ENCODE results near the gene TF.

TF gene

GRCh38 chr3:133783762-133784161, 37.6 kb downstream of the TF start:
- Histone ChIP-seq H3K4me3 (no peak overlapping the region), H3K36me3 (replicated peaks) (no peaks in the 10 kb centered on the region), H3K27me3 (ENCODE audit: low read depth) (no peaks in the 10 kb centered on the region; the same call in 1 of the 2 replicates), H3K4me1 (no peaks in the 10 kb centered on the region), H3K9me3 (no peaks in the 10 kb centered on the region)
- in situ Hi-C loops (cut with MboI; ENCODE audit: low sequenced_read_pairs), result no loop called here
- no peak for DNase-seq (ENCODE audit: low spot score in 2 of 2)

- peaks cover 15% of the 10 kb centered on the region for H3K9me3 ChIP-seq
- peaks cover 2% of the 10 kb centered on the region; the same call in 1 of the 2 replicates for H3K27me3 ChIP-seq (ENCODE audit: low read depth)
- in situ Hi-C loops (cut with MboI; ENCODE audit: low sequenced_read_pairs), result no loop called here
- no peaks in the 10 kb centered on the region for H3K36me3 ChIP-seq (replicated peaks)
- H3K4me3 ChIP-seq, result no peak overlapping the region
- H3K4me1 ChIP-seq, result no peaks in the 10 kb centered on the region
- DNase-seq (ENCODE audit: low spot score in 2 of 2), result no peak
These were observed 41.8 kb downstream of the TF start for GRCh38 chr3:133788024-133788423.

- DNase-seq (ENCODE audit: low spot score in 2 of 2), result no peak
- H3K9me3 ChIP-seq, result peaks cover 15% of the 10 kb centered on the region
- no peak overlapping the region for H3K4me3 ChIP-seq
- no peaks in the 10 kb centered on the region for H3K36me3 ChIP-seq (replicated peaks)
- in situ Hi-C loops (cut with MboI; ENCODE audit: low sequenced_read_pairs), result no loop called here
- H3K4me1 ChIP-seq, result no peaks in the 10 kb centered on the region
- peaks cover 2% of the 10 kb centered on the region; the same call in 1 of the 2 replicates for H3K27me3 ChIP-seq (ENCODE audit: low read depth)
These were observed 46.1 kb downstream of the TF start for GRCh38 chr3:133792171-133792763.

GRCh38 chr3:133797396-133798105, 51.4 kb downstream of the TF start:
- in situ Hi-C loops (cut with MboI; ENCODE audit: low sequenced_read_pairs), result no loop called here
- Histone ChIP-seq H3K36me3 (replicated peaks) (no peaks in the 10 kb centered on the region), H3K4me1 (no peaks in the 10 kb centered on the region), H3K27me3 (ENCODE audit: low read depth) (peaks cover 5% of the 10 kb centered on the region; the same call in 1 of the 2 replicates), H3K4me3 (no peak overlapping the region), H3K9me3 (peaks cover 1% of the 10 kb centered on the region; the same call in 1 of the 2 replicates)
- DNase-seq (ENCODE audit: low spot score in 2 of 2), result no peak

- Histone ChIP-seq H3K36me3 (replicated peaks) (no peaks in the 10 kb centered on the region), H3K4me1 (no peaks in the 10 kb centered on the region), H3K4me3 (no peak overlapping the region), H3K27me3 (ENCODE audit: low read depth) (peaks cover 5% of the 10 kb centered on the region; the same call in 1 of the 2 replicates), H3K9me3 (no peaks in the 10 kb centered on the region)
- no peak for DNase-seq (ENCODE audit: low spot score in 2 of 2)
- in situ Hi-C loops (cut with MboI; ENCODE audit: low sequenced_read_pairs), result loop anchor here (10.0 kb wide), 1 partner anchor 135 kb away; the partner anchor contains the start of gene TOPBP1
These were observed 53.8 kb downstream of the TF start for GRCh38 chr3:133799794-133800585.

- Histone ChIP-seq H3K27me3 (ENCODE audit: low read depth) (no peaks in the 10 kb centered on the region; the same call in 1 of the 2 replicates), H3K9me3 (no peaks in the 10 kb centered on the region), H3K36me3 (replicated peaks) (peaks cover 11% of the 10 kb centered on the region), H3K4me3 (no peak overlapping the region), H3K4me1 (peaks cover 5% of the 10 kb centered on the region)
- DNase-seq (ENCODE audit: low spot score in 2 of 2), result no peak
- in situ Hi-C loops (cut with MboI; ENCODE audit: low sequenced_read_pairs), result loop anchor here (10.0 kb wide), 1 partner anchor 139 kb away; the partner anchor contains the start of gene TOPBP1
These were observed 57.3 kb downstream of the TF start for GRCh38 chr3:133803469-133803868.

GRCh38 chr3:133804896-133805295, 58.7 kb downstream of the TF start:
- in situ Hi-C loops (cut with MboI; ENCODE audit: low sequenced_read_pairs), result loop anchor here (10.0 kb wide), 1 partner anchor 140 kb away; the partner anchor contains the start of gene TOPBP1
- H3K36me3 ChIP-seq (replicated peaks), result peaks cover 24% of the 10 kb centered on the region
- no peak for DNase-seq (ENCODE audit: low spot score in 2 of 2)
- no peaks in the 10 kb centered on the region for H3K9me3 ChIP-seq
- no peaks in the 10 kb centered on the region for H3K27me3 ChIP-seq (ENCODE audit: low read depth)
- peaks cover 5% of the 10 kb centered on the region for H3K4me1 ChIP-seq
- H3K4me3 ChIP-seq, result no peak overlapping the region

- Histone ChIP-seq H3K36me3 (replicated peaks) (peaks cover 28% of the 10 kb centered on the region), H3K27me3 (ENCODE audit: low read depth) (no peaks in the 10 kb centered on the region), H3K4me1 (peaks cover 5% of the 10 kb centered on the region), H3K4me3 (peak overlapping the region; percentile 88), H3K9me3 (no peaks in the 10 kb centered on the region)
- in situ Hi-C loops (cut with MboI; ENCODE audit: low sequenced_read_pairs), result loop anchor here (10.0 kb wide), 1 partner anchor 141 kb away; the partner anchor contains the start of gene TOPBP1
- no peak for DNase-seq (ENCODE audit: low spot score in 2 of 2)
These were observed 59.1 kb downstream of the TF start for GRCh38 chr3:133805384-133805701.

GRCh38 chr3:133805702-133806475, 59.7 kb downstream of the TF start, which contains the start of gene SRPRB:
SRPRB (plus strand) TSS chr3:133805815; CDS start chr3:133805849, 34 bp downstream.
- Histone ChIP-seq H3K4me3 (peak within 1 kb of the TSS; percentile 88), H3K36me3 (replicated peaks) (peaks cover 34% of the 10 kb centered on the region), H3K4me1 (peaks cover 5% of the 10 kb centered on the region), H3K9me3 (no peaks in the 10 kb centered on the region), H3K27me3 (ENCODE audit: low read depth) (no peaks in the 10 kb centered on the region)
- peak; percentile 93 to 94 for DNase-seq (ENCODE audit: low spot score in 2 of 2)
- in situ Hi-C loops (cut with MboI; ENCODE audit: low sequenced_read_pairs), result loop anchor here (10.0 kb wide), 1 partner anchor 141 kb away; the partner anchor contains the start of gene TOPBP1

- Histone ChIP-seq H3K4me1 (no peaks in the 10 kb centered on the region; the same call in 1 of the 2 replicates), H3K36me3 (replicated peaks) (peaks cover 67% of the 10 kb centered on the region), H3K4me3 (no peak overlapping the region), H3K9me3 (no peaks in the 10 kb centered on the region), H3K27me3 (ENCODE audit: low read depth) (no peaks in the 10 kb centered on the region)
- DNase-seq (ENCODE audit: low spot score in 2 of 2), result no peak
- in situ Hi-C loops (cut with MboI; ENCODE audit: low sequenced_read_pairs), result no loop called here
These were observed 66.7 kb downstream of the TF start for GRCh38 chr3:133812872-133813271.

- H3K36me3 ChIP-seq (replicated peaks), result peaks cover 63% of the 10 kb centered on the region
- in situ Hi-C loops (cut with MboI; ENCODE audit: low sequenced_read_pairs), result no loop called here
These were observed 69.2 kb downstream of the TF start for GRCh38 chr3:133815386-133815785.

GRCh38 chr3:133820129-133820528, 73.9 kb downstream of the TF start:
- DNase-seq (ENCODE audit: low spot score in 2 of 2), result no peak
- no peaks in the 10 kb centered on the region for H3K9me3 ChIP-seq
- no peak overlapping the region for H3K4me3 ChIP-seq
- H3K36me3 ChIP-seq (replicated peaks), result peaks cover 70% of the 10 kb centered on the region
- in situ Hi-C loops (cut with MboI; ENCODE audit: low sequenced_read_pairs), result no loop called here
- no peaks in the 10 kb centered on the region for H3K27me3 ChIP-seq (ENCODE audit: low read depth)
- H3K4me1 ChIP-seq, result no peaks in the 10 kb centered on the region

More at GRCh38 chr3:133815386-133815785, 69.2 kb downstream of the TF start:
- Histone ChIP-seq H3K4me3 (no peak overlapping the region), H3K4me1 (no peaks in the 10 kb centered on the region; the same call in 1 of the 2 replicates), H3K27me3 (ENCODE audit: low read depth) (no peaks in the 10 kb centered on the region), H3K9me3 (no peaks in the 10 kb centered on the region)
- DNase-seq (ENCODE audit: low spot score in 2 of 2), result no peak
